ENCODE results near the gene PUS1. TPM values are rescaled to one million over a fixed set of nuclear protein-coding genes. Genes with fewer than 3 reads are reported as not detected.

PUS1 gene
- total RNA-seq, 1 experiment from 2014 or later, result 117 TPM

DNA sequence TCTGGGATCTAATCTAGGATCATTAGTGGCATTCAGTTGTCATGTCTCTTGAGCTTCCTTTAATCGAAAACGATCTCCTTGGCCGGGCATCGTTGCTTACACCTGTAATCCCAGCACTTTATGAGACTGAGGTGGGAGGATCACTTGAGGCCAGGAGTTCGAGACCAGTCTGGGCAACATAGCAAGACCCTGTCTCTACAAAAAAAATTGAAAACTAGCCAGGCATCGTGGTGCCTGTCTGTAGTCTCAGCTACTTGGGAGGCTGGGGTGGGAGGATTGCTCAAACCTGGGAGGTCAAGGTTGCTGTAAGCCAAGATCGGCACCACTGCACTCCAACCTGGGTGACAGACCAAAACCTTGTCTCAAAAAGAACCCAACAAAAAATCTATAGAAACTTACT lies 9.0 kb downstream of the PUS1 start:
- no peak overlapping the region for H3K14ac ChIP-seq (ENCODE audit: insufficient read depth, low read length)
- H2BK20ac ChIP-seq (ENCODE audit: low read depth, low read length, poor library complexity, severe bottlenecking), result no peak overlapping the region
- Mint-ChIP-seq H3K9me3 (no peaks in the 10 kb centered on the region), H3K4me3 (no peak overlapping the region), H3K27ac (peak overlapping the region in 2 of 3 experiments; percentile 38 to 52; a peak in 1 of 7 replicates), H3K4me1 (no peaks in the 10 kb centered on the region), H3K27me3 (ENCODE audit: low read depth) (no peaks in the 10 kb centered on the region), H3K36me3 (ENCODE audit: insufficient read depth in 1 of 3, low read depth in 3 of 3) (peaks cover 61 to 93% (median 72%) of the 10 kb centered on the region in 3 experiments; a peak in 6 of 7 replicates)
- no peak overlapping the region for H2BK15ac ChIP-seq (ENCODE audit: low read depth, low read length)
- TF ChIP-seq, protein P1, sequence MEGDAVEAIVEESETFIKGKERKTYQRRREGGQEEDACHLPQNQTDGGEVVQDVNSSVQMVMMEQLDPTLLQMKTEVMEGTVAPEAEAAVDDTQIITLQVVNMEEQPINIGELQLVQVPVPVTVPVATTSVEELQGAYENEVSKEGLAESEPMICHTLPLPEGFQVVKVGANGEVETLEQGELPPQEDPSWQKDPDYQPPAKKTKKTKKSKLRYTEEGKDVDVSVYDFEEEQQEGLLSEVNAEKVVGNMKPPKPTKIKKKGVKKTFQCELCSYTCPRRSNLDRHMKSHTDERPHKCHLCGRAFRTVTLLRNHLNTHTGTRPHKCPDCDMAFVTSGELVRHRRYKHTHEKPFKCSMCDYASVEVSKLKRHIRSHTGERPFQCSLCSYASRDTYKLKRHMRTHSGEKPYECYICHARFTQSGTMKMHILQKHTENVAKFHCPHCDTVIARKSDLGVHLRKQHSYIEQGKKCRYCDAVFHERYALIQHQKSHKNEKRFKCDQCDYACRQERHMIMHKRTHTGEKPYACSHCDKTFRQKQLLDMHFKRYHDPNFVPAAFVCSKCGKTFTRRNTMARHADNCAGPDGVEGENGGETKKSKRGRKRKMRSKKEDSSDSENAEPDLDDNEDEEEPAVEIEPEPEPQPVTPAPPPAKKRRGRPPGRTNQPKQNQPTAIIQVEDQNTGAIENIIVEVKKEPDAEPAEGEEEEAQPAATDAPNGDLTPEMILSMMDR (conservative IDR thresholded peaks at IDR 0.05), result no peak
- no peaks in the 10 kb centered on the region for H3K4me1 ChIP-seq (ENCODE audit: insufficient read depth, low read length)
- H3K23me2 ChIP-seq (ENCODE audit: insufficient read length, low read depth, low read length, poor library complexity, severe bottlenecking), result no peaks in the 10 kb centered on the region
- no peak overlapping the region for H4K5ac ChIP-seq (ENCODE audit: insufficient read length, low read depth, low read length)
- no peak overlapping the region for H3K56ac ChIP-seq (ENCODE audit: insufficient read length, low read depth, low read length)
- H4K20me1 ChIP-seq (ENCODE audit: control insufficient read depth, insufficient read depth, insufficient read length), result no peaks in the 10 kb centered on the region
- H2BK12ac ChIP-seq (ENCODE audit: insufficient read length, low read depth, low read length), result no peak overlapping the region
- no peak overlapping the region for H4K91ac ChIP-seq (ENCODE audit: insufficient read length, low read depth, low read length)
- no CpG with 5 or more reads among the region's 7 CpGs for WGBS (ENCODE audit: extremely low coverage, insufficient read length, low lambda C conversion rate)
- H3K18ac ChIP-seq (ENCODE audit: insufficient read length, low read depth, low read length), result no peak overlapping the region
- no peak overlapping the region for H4K8ac ChIP-seq (replicated peaks; ENCODE audit: insufficient read length, low read depth, low read length)
- no peak overlapping the region for H3K4me2 ChIP-seq (ENCODE audit: insufficient read depth, insufficient read length, low read length)
- H3K9ac ChIP-seq (ENCODE audit: extremely low read depth, insufficient read length, low read length), result no peak overlapping the region
- H3K27ac ChIP-seq (ENCODE audit: insufficient read length, low read depth, low read length), result no peak overlapping the region
- no peaks in the 10 kb centered on the region for H3K79me1 ChIP-seq (ENCODE audit: insufficient read depth, low read depth, low read length, poor library complexity, severe bottlenecking)
- no peak overlapping the region for H3K4ac ChIP-seq (ENCODE audit: low read depth, low read length)
- H3K9me3 ChIP-seq (ENCODE audit: control insufficient read depth, low read depth, low read length), result no peaks in the 10 kb centered on the region
- no peak overlapping the region for H2AFZ ChIP-seq (ENCODE audit: low read length)
- no peak overlapping the region for H2BK120ac ChIP-seq (ENCODE audit: low read depth, low read length, poor library complexity, severe bottlenecking)
- no peaks in the 10 kb centered on the region; the same call in 1 of the 2 replicates for H3K79me2 ChIP-seq (ENCODE audit: insufficient read depth, low read length)
- DNase-seq, result no peak
- no peaks in the 10 kb centered on the region for H3K27me3 ChIP-seq (ENCODE audit: insufficient read depth, low read length)
- no peak overlapping the region for H2AK5ac ChIP-seq (ENCODE audit: insufficient read length, low read length)
- no peak overlapping the region for H2BK5ac ChIP-seq (ENCODE audit: insufficient read length, low read length)
- H3K23ac ChIP-seq (ENCODE audit: insufficient read length, low read depth, low read length), result no peak overlapping the region
- no peak overlapping the region for H3T11ph ChIP-seq (ENCODE audit: low read length)

Data from H9 (cell line).